ENCODE results near the gene H2BK1. TPM values are rescaled to one million over a fixed set of nuclear protein-coding genes. Genes with fewer than 3 reads are reported as not detected.

Gene H2BK1
- total RNA-seq, 4 donors from 2014 or later, result not detected

GRCh38 chr7:151254316-151254715 is 44.0 kb upstream of the H2BK1 start:
- no peak for TF ChIP-seq CTCF (IDR thresholded peaks at IDR 0.05)
- TF ChIP-seq POLR2A (IDR thresholded peaks at IDR 0.05), result no peak
- intact Hi-C loops (cut with DNase I; ENCODE audit: low total_unique reads), result no loop called here
- WGBS, 2 donors, result 75 to 89% methylated on average over 7 of the region's 7 CpGs
- no peak overlapping the region for H3K4me3 ChIP-seq (ENCODE audit: low read depth, poor library complexity, severe bottlenecking)
- no peak for DNase-seq (ENCODE audit: low spot score in 2 of 2)

GRCh38 chr7:151252961-151253711 is 42.8 kb upstream of the H2BK1 start:
- WGBS, 2 donors, result 70 to 76% methylated on average over 16 to 17 of the region's 17 CpGs
- H3K4me3 ChIP-seq (ENCODE audit: low read depth, poor library complexity, severe bottlenecking), result no peak overlapping the region
- TF ChIP-seq POLR2A (IDR thresholded peaks at IDR 0.05) (no peak), CTCF (IDR thresholded peaks at IDR 0.05) (no peak)
- DNase-seq (ENCODE audit: low spot score in 2 of 2), result no peak
- intact Hi-C loops (cut with DNase I; ENCODE audit: low total_unique reads), result no loop called here

GRCh38 chr7:151252561-151252835 is 42.2 kb upstream of the H2BK1 start:
- TF ChIP-seq CTCF (IDR thresholded peaks at IDR 0.05), result no peak
- TF ChIP-seq POLR2A (IDR thresholded peaks at IDR 0.05), result no peak
- DNase-seq (ENCODE audit: low spot score in 2 of 2), result no peak
- 38 to 48% methylated on average over 9 of the region's 9 CpGs for whole genome bisulfite sequencing, 2 donors
- no peak overlapping the region for H3K4me3 ChIP-seq (ENCODE audit: low read depth, poor library complexity, severe bottlenecking)
- intact Hi-C loops (cut with DNase I; ENCODE audit: low total_unique reads), result no loop called here

- intact Hi-C loops (cut with DNase I; ENCODE audit: low total_unique reads), result no loop called here
- no peak for TF ChIP-seq POLR2A (IDR thresholded peaks at IDR 0.05)
- peak overlapping the region; percentile 35 for H3K4me3 ChIP-seq (ENCODE audit: low read depth, poor library complexity, severe bottlenecking)
- no peak for DNase-seq (ENCODE audit: low spot score in 2 of 2)
- 3 to 5% methylated on average over 36 to 37 of the region's 79 CpGs for WGBS, 2 donors
Observed at GRCh38 chr7:151251689-151252560, 41.6 kb upstream of the H2BK1 start.

- intact Hi-C loops (cut with DNase I; ENCODE audit: low total_unique reads), result no loop called here
- 5 to 8% methylated on average over 13 to 14 of the region's 19 CpGs for WGBS, 2 donors
- peak overlapping the region; percentile 14 for H3K4me3 ChIP-seq (ENCODE audit: low read depth, poor library complexity, severe bottlenecking)
- DNase-seq (ENCODE audit: low spot score in 2 of 2), result no peak
- TF ChIP-seq CTCF (IDR thresholded peaks at IDR 0.05) (no peak), POLR2A (IDR thresholded peaks at IDR 0.05) (no peak)
Observed at GRCh38 chr7:151251328-151251688, 41.0 kb upstream of the H2BK1 start.

All from lower leg skin (tissue), 4 donors.